ENCODE data around the gene MFRP. TPM values are rescaled to one million over a fixed set of nuclear protein-coding genes. Genes with fewer than 3 reads are reported as not detected.
A peak's percentile ranks its signal among the peaks of the same experiment; 100 is the strongest.

Gene MFRP
- polyA plus RNA-seq, 3 donors: 0.03 to 0.11 TPM; not detected in 1

DNA sequence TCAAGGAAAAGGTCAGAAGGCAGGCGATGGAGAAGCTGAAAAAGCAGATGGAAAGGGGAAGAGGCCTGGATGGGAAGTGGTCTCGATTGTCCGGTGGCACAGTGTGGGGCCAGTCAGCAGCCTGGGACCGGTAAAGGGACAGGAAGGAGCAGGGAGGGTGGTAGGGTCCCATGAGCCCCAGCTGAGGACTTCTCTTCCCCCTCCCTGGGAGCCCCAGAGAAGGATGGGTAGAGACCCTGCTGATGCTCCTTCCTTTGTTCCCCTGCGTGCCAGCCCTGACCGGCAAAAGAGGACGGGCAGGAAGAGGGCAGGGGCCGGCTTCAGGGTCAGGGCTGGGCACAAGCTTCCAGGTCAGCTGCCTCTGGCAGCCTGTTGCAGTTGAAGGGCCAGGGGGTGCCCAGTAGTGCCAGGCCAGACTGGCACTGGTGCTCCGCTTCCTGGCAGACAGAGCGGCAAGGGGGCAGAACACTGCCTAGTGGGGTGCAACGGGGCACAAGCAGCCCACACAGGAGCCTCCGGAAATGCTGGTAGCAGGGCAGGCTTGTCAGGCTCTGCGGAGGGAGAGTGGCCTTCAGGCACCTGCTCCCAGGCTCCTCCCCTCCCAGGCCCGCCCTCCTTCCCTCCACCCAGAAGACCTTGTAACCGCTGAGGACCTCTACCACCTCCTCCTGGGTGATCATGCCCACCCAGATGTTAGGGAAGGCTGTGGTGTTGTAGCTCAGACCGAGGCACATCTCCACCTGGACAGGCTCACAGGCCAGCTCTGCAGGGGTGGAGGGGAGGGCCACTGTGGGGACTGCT lies 5.1 kb downstream of the MFRP start:
- WGBS, 3 donors: 28 to 42% (median 34%) methylated on average over 15 to 16 of the region's 16 CpGs
- H3K27ac ChIP-seq (ENCODE audit: low read depth, low read length): peak overlapping the region; percentile 78

DNA sequence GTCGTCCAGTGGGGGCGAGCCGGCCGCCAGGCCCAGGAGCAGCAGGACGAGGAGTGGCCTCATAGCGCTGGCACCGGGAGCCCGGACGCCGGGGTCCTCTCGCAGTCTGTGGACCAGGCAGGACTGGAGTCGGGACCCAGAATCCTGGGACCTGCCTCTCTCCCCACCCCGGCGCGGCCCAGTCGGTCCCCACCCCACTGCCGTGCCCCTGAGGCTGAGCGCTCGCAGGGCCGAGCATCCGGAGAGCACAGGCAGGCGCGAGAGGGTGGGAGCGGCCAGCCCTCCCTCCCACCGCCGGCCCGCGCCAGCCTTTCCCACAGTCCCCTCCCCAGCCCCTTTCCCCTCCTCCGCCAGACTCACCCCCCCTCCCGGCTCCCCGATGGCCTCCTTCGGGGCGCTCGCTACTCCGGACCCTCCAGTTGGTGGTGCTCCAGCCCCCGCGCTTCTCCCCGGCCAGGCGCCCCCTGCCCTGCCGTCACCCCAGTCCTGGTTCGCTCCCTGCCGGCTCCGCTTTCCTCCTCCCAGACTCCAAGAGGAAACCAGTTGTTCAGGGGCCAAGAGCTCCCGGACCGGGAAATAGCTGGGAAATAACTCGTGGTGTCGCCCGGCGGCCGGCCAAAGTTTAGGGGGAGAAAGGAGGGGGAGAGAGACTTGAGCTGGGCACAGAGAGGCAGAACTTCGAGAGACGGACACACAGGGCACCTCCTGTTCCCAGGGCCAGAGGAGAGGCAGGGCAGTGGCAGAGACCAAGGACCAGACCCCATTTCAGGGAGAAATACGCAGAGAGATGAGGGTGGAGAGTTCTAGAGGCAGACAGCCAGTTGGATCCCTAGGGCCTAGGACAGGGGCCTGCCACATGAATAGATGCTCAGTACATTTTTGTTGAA lies 5.9 kb downstream of the MFRP start, which contains the start of gene C1QTNF5:
Gene C1QTNF5, minus strand, starts transcription at position 549 of the 887 bp plus-strand sequence. Its CDS starts 486 bp downstream, at position 63.
- 3 to 18% (median 3%) methylated on average over 37 to 53 of the region's 53 CpGs for WGBS, 3 donors
- peak within 1 kb of the TSS; percentile 78 for H3K27ac ChIP-seq (ENCODE audit: low read depth, low read length)

GRCh38 chr11:119339589-119340334 lies 6.7 kb downstream of the MFRP start:
- 3 to 7% (median 3%) methylated on average over 69 to 86 of the region's 86 CpGs for WGBS, 3 donors

GRCh38 chr11:119338965-119339588 lies 7.4 kb downstream of the MFRP start:
- 43 to 58% (median 49%) methylated on average over 11 of the region's 11 CpGs for WGBS, 3 donors
- H3K27ac ChIP-seq (ENCODE audit: low read depth, low read length): no peak overlapping the region

More at GRCh38 chr11:119339589-119340334, 6.7 kb downstream of the MFRP start:
- H3K27ac ChIP-seq (ENCODE audit: low read depth, low read length): peak overlapping the region; percentile 78

- 18 to 19% (median 18%) methylated on average over 17 of the region's 17 CpGs for WGBS, 3 donors
- no peak overlapping the region for H3K27ac ChIP-seq (ENCODE audit: low read depth, low read length)
Measured at GRCh38 chr11:119338318-119338890, 8.1 kb downstream of the MFRP start.

- 61 to 72% (median 62%) methylated on average over 9 of the region's 9 CpGs for WGBS, 3 donors
- no peak overlapping the region for H3K27ac ChIP-seq (ENCODE audit: low read depth, low read length)
Measured at GRCh38 chr11:119337581-119338317, 8.8 kb downstream of the MFRP start.

GRCh38 chr11:119336744-119337469 lies 9.6 kb downstream of the MFRP start:
- no peak overlapping the region for H3K27ac ChIP-seq (ENCODE audit: low read depth, low read length)
- 81 to 87% (median 82%) methylated on average over 9 of the region's 9 CpGs for WGBS, 3 donors

GRCh38 chr11:119335655-119336543 lies 10.6 kb downstream of the MFRP start:
- H3K27ac ChIP-seq (ENCODE audit: low read depth, low read length): no peak overlapping the region
- 85 to 87% (median 86%) methylated on average over 30 of the region's 30 CpGs for WGBS, 3 donors

GRCh38 chr11:119335091-119335654 lies 11.3 kb downstream of the MFRP start:
- 58 to 66% (median 62%) methylated on average over 15 of the region's 15 CpGs for WGBS, 3 donors
- H3K27ac ChIP-seq (ENCODE audit: low read depth, low read length): no peak overlapping the region

- H3K27ac ChIP-seq (ENCODE audit: low read depth, low read length): no peak within 1 kb of the TSS
- WGBS, 3 donors: 0 to 1% (median 0%) methylated on average over 53 to 54 of the region's 54 CpGs
Measured at GRCh38 chr11:119334174-119334930, 12.2 kb downstream of the MFRP start, which contains the start of gene RNF26. TSS of gene RNF26 (plus strand) at chr11:119334527. CDS start at chr11:119335123, 596 bp downstream.

GRCh38 chr11:119332111-119332765 lies 14.3 kb downstream of the MFRP start:
- 83 to 84% (median 83%) methylated on average over 4 of the region's 4 CpGs for WGBS, 3 donors
- no peak overlapping the region for H3K27ac ChIP-seq (ENCODE audit: low read depth, low read length)

GRCh38 chr11:119330237-119330636 lies 16.3 kb downstream of the MFRP start:
- whole genome bisulfite sequencing, 3 donors: 29 to 41% (median 37%) methylated on average over 1 of the region's 1 CpG
- H3K27ac ChIP-seq (ENCODE audit: low read depth, low read length): no peak overlapping the region

GRCh38 chr11:119329320-119329719 lies 17.2 kb downstream of the MFRP start:
- H3K27ac ChIP-seq (ENCODE audit: low read depth, low read length): no peak overlapping the region
- WGBS, 3 donors: 58 to 69% (median 63%) methylated on average over 2 of the region's 2 CpGs

DNA sequence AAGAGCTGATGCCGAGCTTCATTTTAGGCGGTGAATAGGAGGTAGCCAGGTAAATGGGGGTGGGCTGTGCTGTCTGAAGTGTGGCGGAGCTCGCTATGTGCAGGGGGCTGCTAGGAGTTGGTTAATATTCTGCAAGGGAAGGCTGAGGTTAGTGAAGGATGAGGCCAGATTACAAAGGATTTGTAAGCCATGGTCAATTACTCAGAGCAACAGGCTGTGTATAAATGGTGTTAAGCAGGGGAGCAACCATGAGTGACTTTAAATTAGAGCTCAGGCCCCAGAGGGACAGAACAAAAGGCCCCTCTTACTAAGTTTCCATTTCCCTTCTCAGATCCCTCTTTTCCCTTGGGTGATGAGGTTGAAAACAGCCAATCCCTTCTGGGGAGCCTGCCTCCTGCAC lies 22.3 kb downstream of the MFRP start:
- H3K27ac ChIP-seq (ENCODE audit: low read depth, low read length): no peak overlapping the region
- WGBS, 3 donors: 49 to 68% (median 57%) methylated on average over 4 of the region's 4 CpGs

Data from adipose tissue (tissue), 3 donors.